ENCODE data around the gene DPH6.

The DPH6 gene

GRCh38 chr15:35327789-35328188 lies 218.2 kb downstream of the DPH6 start:
- DNase-seq: no peak

GRCh38 chr15:35325374-35325941 lies 220.5 kb downstream of the DPH6 start:
- no peak for DNase-seq

- no peak for DNase-seq
Measured at GRCh38 chr15:35323141-35323540, 222.8 kb downstream of the DPH6 start.

GRCh38 chr15:35321926-35322325 lies 224.0 kb downstream of the DPH6 start:
- DNase-seq: no peak

GRCh38 chr15:35320911-35321310 lies 225.1 kb downstream of the DPH6 start:
- DNase-seq: no peak

Measured in stimulated activated CD4-positive, alpha-beta T cell treated with anti-CD3 and anti-CD28 coated beads, Interleukin-2, amount 100 ng/mL, for 48 hours (primary cell).